ENCODE results near the gene CDCA4. TPM values are rescaled to one million over a fixed set of nuclear protein-coding genes. Genes with fewer than 3 reads are reported as not detected.

The CDCA4 gene
- total RNA-seq, 2 donors from 2014 or later = 12.3 to 17.6 TPM

- 88% methylated on average over 15 of the region's 15 CpGs for WGBS
- no peaks in the 10 kb centered on the region for H3K9me3 ChIP-seq
- no peaks in the 10 kb centered on the region for H3K36me3 ChIP-seq
- intact Hi-C loops (cut with DNase I) = loop anchor here (5.0 kb wide), 1 partner anchor 38 kb away; the partner anchor contains the start of gene CDCA4
- no peak overlapping the region for H3K27ac ChIP-seq
- no peaks in the 10 kb centered on the region for H3K27me3 ChIP-seq (replicated peaks; ENCODE audit: insufficient read depth)
- no peak overlapping the region for H3K4me3 ChIP-seq
- H3K4me1 ChIP-seq (replicated peaks) = peaks cover 3% of the 10 kb centered on the region
- no peak for TF ChIP-seq POLR2A (IDR thresholded peaks at IDR 0.05)
- TF ChIP-seq CTCF (IDR thresholded peaks at IDR 0.05) = no peak
- TF ChIP-seq POLR2AphosphoS5 (IDR thresholded peaks at IDR 0.05) = no peak
- no peak for DNase-seq (ENCODE audit: low spot score)
Measured at GRCh38 chr14:104984056-104984894, 36.6 kb downstream of the CDCA4 start.

GRCh38 chr14:104983231-104983721 lies 37.6 kb downstream of the CDCA4 start:
- no peaks in the 10 kb centered on the region for H3K9me3 ChIP-seq
- no peak overlapping the region for H3K4me3 ChIP-seq
- H3K27ac ChIP-seq = no peak overlapping the region
- no peak for TF ChIP-seq POLR2AphosphoS5 (IDR thresholded peaks at IDR 0.05)
- TF ChIP-seq CTCF (IDR thresholded peaks at IDR 0.05) = no peak
- TF ChIP-seq POLR2A (IDR thresholded peaks at IDR 0.05) = no peak
- H3K4me1 ChIP-seq (replicated peaks) = peaks cover 9% of the 10 kb centered on the region
- no peak for DNase-seq (ENCODE audit: low spot score)
- no peaks in the 10 kb centered on the region for H3K27me3 ChIP-seq (replicated peaks; ENCODE audit: insufficient read depth)
- WGBS = 81% methylated on average over 12 of the region's 12 CpGs
- intact Hi-C loops (cut with DNase I) = loop anchor here (2.0 to 5.0 kb wide), 2 partner anchors 39 to 52 kb away; partner anchors contain the start of gene CDCA4
- no peaks in the 10 kb centered on the region for H3K36me3 ChIP-seq

- Histone ChIP-seq H3K36me3 (no peaks in the 10 kb centered on the region), H3K27me3 (replicated peaks; ENCODE audit: insufficient read depth) (no peaks in the 10 kb centered on the region), H3K4me1 (replicated peaks) (peaks cover 9% of the 10 kb centered on the region), H3K27ac (no peak overlapping the region), H3K9me3 (no peaks in the 10 kb centered on the region), H3K4me3 (no peak overlapping the region)
- intact Hi-C loops (cut with DNase I) = loop anchor here (2.0 to 5.0 kb wide), 2 partner anchors 40 to 52 kb away; partner anchors contain the start of gene CDCA4
- no peak for TF ChIP-seq POLR2AphosphoS5 (IDR thresholded peaks at IDR 0.05)
- no peak for TF ChIP-seq POLR2A (IDR thresholded peaks at IDR 0.05)
- no peak for TF ChIP-seq CTCF (IDR thresholded peaks at IDR 0.05)
- no peak for DNase-seq (ENCODE audit: low spot score)
- WGBS = 54% methylated on average over 8 of the region's 10 CpGs
Measured at GRCh38 chr14:104982548-104983230, 38.2 kb downstream of the CDCA4 start.

- Histone ChIP-seq H3K4me1 (replicated peaks) (peaks cover 9% of the 10 kb centered on the region), H3K4me3 (no peak overlapping the region), H3K36me3 (no peaks in the 10 kb centered on the region), H3K27me3 (replicated peaks; ENCODE audit: insufficient read depth) (no peaks in the 10 kb centered on the region), H3K9me3 (no peaks in the 10 kb centered on the region), H3K27ac (no peak overlapping the region)
- intact Hi-C loops (cut with DNase I) = loop anchor here (2.0 to 5.0 kb wide), 2 partner anchors 40 to 51 kb away; partner anchors contain the start of gene CDCA4
- DNase-seq (ENCODE audit: low spot score) = no peak
- WGBS = 76% methylated on average over 13 of the region's 17 CpGs
- no peak for TF ChIP-seq POLR2A (IDR thresholded peaks at IDR 0.05)
- no peak for TF ChIP-seq CTCF (IDR thresholded peaks at IDR 0.05)
Measured at GRCh38 chr14:104981699-104982541, 39.0 kb downstream of the CDCA4 start.
